Adipocyte (in vitro differentiated cells): ENCODE results near the gene DYNC1LI2.
A peak's percentile ranks its signal among the peaks of the same experiment; 100 is the strongest.

ENCODE experiments used
- DNase-seq: peaks from one replicate; pipeline ENCODE4 v3.0.0-alpha.2; 2015; ENCODE audit warnings: low read depth
- H3K27me3 ChIP-seq: replicated peaks from 2 replicates; pipeline ENCODE4 v1.7.0; 2013; ENCODE audit warnings: mild to moderate bottlenecking, low read length, moderate library complexity; ENCODE audit not compliant: control insufficient read depth, insufficient read depth
- H3K36me3 ChIP-seq: 2 replicates; pipeline ENCODE4 v1.7.0; 2013; ENCODE audit warnings: low read length, mild to moderate bottlenecking, moderate library complexity; ENCODE audit not compliant: control insufficient read depth, insufficient read depth, severe bottlenecking
- H3K4me1 ChIP-seq: 2 replicates; pipeline ENCODE4 v1.7.0; 2013; ENCODE audit warnings: mild to moderate bottlenecking, low read length, moderate library complexity; ENCODE audit not compliant: control insufficient read depth, insufficient read depth
- H3K4me3 ChIP-seq: 2 replicates; pipeline ENCODE4 v1.7.0; 2013; ENCODE audit warnings: mild to moderate bottlenecking, low read length, moderate library complexity
- H3K9ac ChIP-seq: 2 replicates; pipeline ENCODE4 v1.7.0; 2013; ENCODE audit warnings: mild to moderate bottlenecking, low read length, moderate library complexity
- H3K9me3 ChIP-seq: 2 replicates; pipeline ENCODE4 v1.7.0; 2013; ENCODE audit warnings: mild to moderate bottlenecking, low read length, moderate library complexity; ENCODE audit not compliant: control insufficient read depth

The DYNC1LI2 gene

DNA sequence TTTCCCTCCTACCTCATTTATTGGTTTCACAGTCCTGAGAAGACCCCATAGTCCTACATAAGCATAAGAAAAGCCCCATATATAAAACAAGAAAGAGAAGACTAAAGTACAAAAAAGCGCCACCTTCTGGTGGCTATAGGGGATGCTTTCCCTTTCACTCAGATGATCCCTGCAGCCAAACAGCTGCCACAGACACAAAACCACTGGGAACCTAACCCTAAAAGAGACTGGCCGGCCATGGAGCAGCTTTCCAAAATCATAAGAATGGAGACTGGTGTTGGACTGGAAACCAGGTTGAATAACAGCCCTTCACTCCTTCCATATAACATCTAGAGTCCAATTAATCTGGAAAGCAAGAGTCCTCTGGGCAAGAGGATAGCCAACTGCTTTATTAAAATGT is 11.4 kb downstream of the DYNC1LI2 start:
- peaks cover 37% of the 10 kb centered on the region for H3K4me1 ChIP-seq
- H3K9me3 ChIP-seq: no peaks in the 10 kb centered on the region
- DNase-seq: peak; percentile 78
- H3K27me3 ChIP-seq: no peaks in the 10 kb centered on the region
- peaks cover 79% of the 10 kb centered on the region for H3K36me3 ChIP-seq
- no peak overlapping the region for H3K4me3 ChIP-seq
- H3K9ac ChIP-seq: peak overlapping the region; percentile 64

DNA sequence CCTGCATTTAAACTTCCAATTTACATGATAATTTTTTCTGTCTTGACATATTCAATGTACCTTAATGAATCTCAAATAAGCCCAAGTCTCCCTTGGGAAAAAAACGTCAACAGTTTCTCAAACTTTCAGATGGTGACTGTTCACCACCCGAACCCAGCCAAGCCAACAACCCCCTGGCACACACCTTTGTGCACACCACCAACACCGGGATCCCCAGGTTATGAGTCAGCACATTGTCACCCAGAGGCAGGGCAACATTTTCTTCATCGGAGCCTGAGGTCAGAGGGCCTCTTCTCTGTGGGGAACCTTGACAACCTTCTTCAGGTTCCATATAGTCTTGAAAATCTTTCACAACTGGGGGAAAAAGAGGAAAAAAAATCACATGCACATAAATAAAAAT is 15.5 kb downstream of the DYNC1LI2 start:
- no peak overlapping the region for H3K4me3 ChIP-seq
- no peaks in the 10 kb centered on the region for H3K9me3 ChIP-seq
- DNase-seq: no peak
- H3K36me3 ChIP-seq: peaks cover 85% of the 10 kb centered on the region
- no peaks in the 10 kb centered on the region for H3K27me3 ChIP-seq
- peaks cover 21% of the 10 kb centered on the region for H3K4me1 ChIP-seq
- no peak overlapping the region for H3K9ac ChIP-seq

DNA sequence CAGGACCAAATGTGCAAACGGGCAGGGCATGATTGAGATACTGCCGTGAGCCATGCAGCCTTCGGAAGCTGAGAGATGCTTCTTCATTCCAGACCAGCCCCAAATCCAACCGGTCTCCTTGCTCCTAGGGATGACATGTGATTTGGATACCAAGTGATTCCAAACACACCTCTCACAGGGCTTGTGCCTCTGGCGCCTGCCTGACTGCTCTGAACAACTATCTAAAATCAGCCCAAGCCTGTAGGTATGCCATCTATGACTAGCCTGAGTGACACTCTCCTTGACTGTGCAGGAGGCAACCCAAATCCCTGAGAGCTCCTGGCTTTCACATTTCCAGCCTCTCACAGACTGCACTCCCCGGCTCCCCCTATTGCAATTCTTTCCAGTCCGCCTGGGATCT is 20.3 kb downstream of the DYNC1LI2 start:
- H3K36me3 ChIP-seq: peaks cover 90% of the 10 kb centered on the region
- no peak overlapping the region for H3K9ac ChIP-seq
- no peaks in the 10 kb centered on the region for H3K9me3 ChIP-seq
- H3K4me1 ChIP-seq: peaks cover 12% of the 10 kb centered on the region
- no peaks in the 10 kb centered on the region for H3K27me3 ChIP-seq
- no peak overlapping the region for H3K4me3 ChIP-seq
- no peak for DNase-seq

- no peaks in the 10 kb centered on the region for H3K9me3 ChIP-seq
- DNase-seq: no peak
- H3K4me3 ChIP-seq: no peak overlapping the region
- H3K36me3 ChIP-seq: peaks cover 91% of the 10 kb centered on the region
- H3K27me3 ChIP-seq: no peaks in the 10 kb centered on the region
- no peak overlapping the region for H3K9ac ChIP-seq
- peaks cover 8% of the 10 kb centered on the region for H3K4me1 ChIP-seq
Observed at GRCh38 chr16:66728804-66729203, 22.6 kb downstream of the DYNC1LI2 start.

- H3K4me3 ChIP-seq: no peak overlapping the region
- no peaks in the 10 kb centered on the region for H3K9me3 ChIP-seq
- DNase-seq: peak; percentile 87
- H3K9ac ChIP-seq: peak overlapping the region; percentile 16
- peaks cover 8% of the 10 kb centered on the region for H3K4me1 ChIP-seq
- H3K36me3 ChIP-seq: peaks cover 91% of the 10 kb centered on the region
- no peaks in the 10 kb centered on the region for H3K27me3 ChIP-seq
Observed at GRCh38 chr16:66728117-66728787, 23.2 kb downstream of the DYNC1LI2 start.

DNA sequence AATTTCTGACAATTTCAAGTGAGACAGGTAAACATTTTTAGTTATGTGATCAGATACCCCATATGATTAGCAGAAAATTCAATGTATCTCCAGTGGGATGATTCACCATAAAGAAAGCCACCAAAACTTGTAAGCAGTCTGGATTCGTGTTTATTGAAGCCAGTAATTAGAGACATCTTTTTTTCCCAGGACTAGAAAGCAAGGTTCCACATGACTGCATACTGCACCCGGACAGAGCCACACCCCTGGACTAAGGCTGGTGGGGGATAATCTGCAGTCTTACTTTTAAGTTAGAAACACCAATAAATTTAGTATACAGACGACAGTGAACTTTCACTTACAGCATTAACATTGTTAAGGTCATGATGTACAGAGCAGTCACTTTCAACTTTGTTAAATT is 30.6 kb downstream of the DYNC1LI2 start:
- Histone ChIP-seq H3K27me3 (no peaks in the 10 kb centered on the region), H3K4me1 (no peaks in the 10 kb centered on the region), H3K36me3 (peaks cover 46% of the 10 kb centered on the region)

GRCh38 chr16:66719246-66719645 is 32.2 kb downstream of the DYNC1LI2 start:
- DNase-seq: no peak
- Histone ChIP-seq H3K36me3 (peaks cover 30% of the 10 kb centered on the region), H3K9ac (no peak overlapping the region), H3K27me3 (no peaks in the 10 kb centered on the region), H3K4me1 (no peaks in the 10 kb centered on the region), H3K9me3 (no peaks in the 10 kb centered on the region), H3K4me3 (no peak overlapping the region)

More for the DNA sequence above, 30.6 kb downstream of the DYNC1LI2 start:
- Histone ChIP-seq H3K4me3 (no peak overlapping the region), H3K9me3 (no peaks in the 10 kb centered on the region), H3K9ac (no peak overlapping the region)
- peak; percentile 76 for DNase-seq

- no peaks in the 10 kb centered on the region for H3K27me3 ChIP-seq
- no peak overlapping the region for H3K9ac ChIP-seq
- no peak for DNase-seq
- no peaks in the 10 kb centered on the region for H3K9me3 ChIP-seq
- H3K4me1 ChIP-seq: no peaks in the 10 kb centered on the region
- no peak overlapping the region for H3K4me3 ChIP-seq
- peaks cover 16% of the 10 kb centered on the region for H3K36me3 ChIP-seq
Observed at GRCh38 chr16:66717776-66718175, 33.6 kb downstream of the DYNC1LI2 start.

DNA sequence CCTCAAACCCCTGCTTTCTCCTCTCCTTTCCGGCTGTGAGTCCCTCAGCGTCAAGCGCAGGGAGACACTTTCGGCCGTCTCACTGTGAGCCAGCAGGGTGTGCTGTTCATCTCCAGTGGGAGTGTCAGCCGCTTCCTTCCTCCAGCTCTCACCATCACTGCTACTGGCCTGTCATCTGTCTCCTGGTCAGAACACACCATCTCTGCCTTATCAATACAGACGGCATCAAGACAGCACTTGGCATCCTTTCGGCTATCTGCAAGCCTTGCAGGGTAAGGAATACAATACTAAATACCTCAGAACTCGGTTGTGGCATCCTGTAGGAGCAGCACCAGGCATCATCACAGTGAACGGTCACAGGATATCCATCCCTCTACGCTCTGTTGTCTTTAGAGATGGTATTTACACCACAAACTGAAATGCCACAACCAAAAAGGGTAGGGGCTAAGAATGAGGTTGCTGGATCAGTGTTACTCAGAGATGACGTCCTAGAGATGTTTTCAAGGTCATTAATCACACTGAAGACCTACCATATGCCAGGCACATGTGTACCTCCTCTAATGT is 34.2 kb downstream of the DYNC1LI2 start:
- Histone ChIP-seq H3K4me1 (no peaks in the 10 kb centered on the region), H3K36me3 (peaks cover 10% of the 10 kb centered on the region), H3K9ac (no peak overlapping the region), H3K4me3 (no peak overlapping the region), H3K27me3 (no peaks in the 10 kb centered on the region), H3K9me3 (no peaks in the 10 kb centered on the region)
- DNase-seq: peak; percentile 52

- peaks cover 6% of the 10 kb centered on the region for H3K9me3 ChIP-seq
- no peaks in the 10 kb centered on the region for H3K27me3 ChIP-seq
- H3K36me3 ChIP-seq: no peaks in the 10 kb centered on the region
- H3K9ac ChIP-seq: no peak overlapping the region
- H3K4me3 ChIP-seq: no peak overlapping the region
- no peaks in the 10 kb centered on the region for H3K4me1 ChIP-seq
- no peak for DNase-seq
Observed at GRCh38 chr16:66714654-66715307, 36.6 kb downstream of the DYNC1LI2 start.

GRCh38 chr16:66714062-66714461 is 37.3 kb downstream of the DYNC1LI2 start:
- Histone ChIP-seq H3K9me3 (peaks cover 6% of the 10 kb centered on the region), H3K4me1 (no peaks in the 10 kb centered on the region), H3K27me3 (no peaks in the 10 kb centered on the region), H3K4me3 (no peak overlapping the region), H3K36me3 (no peaks in the 10 kb centered on the region), H3K9ac (no peak overlapping the region)
- DNase-seq: no peak
